Activated naive CD8-positive, alpha-beta T cell treated with anti-CD3 and anti-CD28 coated beads, Interleukin-2, amount 50 U/mL, for 16 hours (primary cell): Measurements from ENCODE around the gene GRXCR2.
"Not testable (repeated sequence)": the region's sequence is repeated elsewhere in the genome, so short reads cannot be mapped to it uniquely, and the experiment has no call there.

Experiments
- DNase-seq: peaks from one replicate; pipeline ENCODE4 v3.0.0-alpha.2; 2020; ENCODE audit warnings: low read depth, low spot score

The GRXCR2 gene

DNA sequence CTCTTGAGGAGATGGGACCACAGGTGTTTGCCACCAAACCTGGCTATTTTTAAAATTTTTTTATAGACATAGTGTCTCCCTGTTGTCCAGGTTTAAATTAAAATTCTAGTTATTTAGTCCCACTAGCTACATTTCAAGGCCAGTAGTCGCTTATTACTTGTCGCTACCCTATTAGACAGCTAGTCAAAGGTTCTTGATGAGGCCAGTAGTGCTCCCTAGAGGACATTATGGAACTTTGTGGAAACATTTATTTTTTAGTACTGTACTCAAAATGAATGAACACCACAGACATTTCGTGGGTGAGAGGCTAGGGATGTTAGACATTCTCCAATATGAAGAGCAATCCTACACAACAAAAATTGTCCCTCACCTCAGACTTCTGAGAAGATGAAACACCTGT, 14.4 kb upstream of the GRXCR2 start:
- DNase-seq: no peak

DNA sequence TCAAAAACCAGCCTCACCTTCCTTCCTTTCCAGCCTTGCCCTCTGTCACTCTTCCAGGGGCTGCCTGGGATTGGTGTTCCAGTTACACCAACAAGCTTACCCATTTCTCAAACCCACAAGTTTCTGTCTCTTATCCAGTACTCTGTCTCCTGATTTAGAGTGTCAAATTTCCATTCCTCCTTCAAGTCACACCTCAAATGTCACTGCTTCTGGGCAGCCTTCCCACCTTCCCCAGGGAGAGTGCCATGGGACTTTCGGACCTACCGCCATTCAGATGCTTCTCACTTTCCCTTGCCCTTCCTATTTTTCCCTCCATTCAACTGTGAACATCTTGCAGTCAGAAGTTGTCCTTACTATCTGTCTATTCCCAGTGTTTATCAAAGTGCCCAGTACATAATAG, 2.0 kb upstream of the GRXCR2 start:
- no peak for DNase-seq

DNA sequence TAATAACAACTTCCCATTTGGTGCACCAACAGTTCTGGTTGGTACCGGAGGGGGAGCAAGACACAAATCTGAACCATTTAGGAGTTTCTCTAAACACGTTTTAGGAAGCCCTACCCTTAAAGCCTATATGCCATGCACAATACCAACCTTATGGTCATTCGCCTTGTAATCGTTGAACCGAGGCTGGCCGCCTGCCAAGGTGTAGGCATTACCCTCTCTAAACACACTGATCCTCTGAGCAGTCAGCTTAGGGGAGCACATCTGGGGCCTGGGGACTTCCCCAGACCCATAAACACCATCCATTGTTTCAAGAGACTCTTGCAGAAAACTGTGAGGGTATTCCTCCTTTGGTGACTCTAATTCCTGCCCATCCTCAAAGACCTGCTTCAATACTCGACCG, 328 bp downstream of the GRXCR2 start:
- no peak for DNase-seq

DNA sequence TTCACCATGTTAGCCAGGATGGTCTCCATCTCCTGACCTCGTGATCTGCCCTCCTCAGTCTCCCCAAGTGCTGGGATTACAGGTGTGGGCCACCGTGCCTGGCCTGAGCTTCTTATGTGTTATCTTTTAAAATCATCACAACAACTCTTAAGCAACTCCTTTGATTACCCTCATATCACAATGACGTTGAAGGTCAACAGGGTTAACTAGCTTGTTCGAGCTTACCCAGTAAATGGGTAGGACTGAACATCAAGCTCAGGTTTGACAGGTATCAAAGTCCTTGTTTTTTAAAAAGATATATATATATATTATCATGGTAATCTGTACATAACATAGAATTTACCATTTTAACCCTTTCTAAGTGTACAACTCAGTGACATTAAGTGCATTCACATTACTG, 3.1 kb downstream of the GRXCR2 start:
- no peak for DNase-seq

DNA sequence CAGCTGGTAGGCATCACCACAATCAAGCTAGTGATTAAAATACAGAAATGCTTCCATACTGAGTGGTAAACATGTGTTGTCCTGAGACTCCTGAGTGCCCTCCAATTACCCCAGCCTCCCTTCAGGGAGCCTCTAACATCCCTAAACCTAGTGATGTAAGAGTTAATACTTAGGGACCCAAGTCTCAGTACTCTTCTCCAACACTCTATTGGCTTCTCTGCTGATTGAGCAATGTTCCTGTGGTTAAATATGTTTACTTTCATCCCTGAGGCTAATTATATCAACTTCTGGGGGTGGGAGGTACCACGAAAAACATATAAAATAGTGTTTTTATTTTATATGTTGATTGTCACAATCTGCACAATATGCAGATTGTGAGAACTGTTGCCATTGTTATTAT, 5.0 kb downstream of the GRXCR2 start:
- no peak for DNase-seq

DNA sequence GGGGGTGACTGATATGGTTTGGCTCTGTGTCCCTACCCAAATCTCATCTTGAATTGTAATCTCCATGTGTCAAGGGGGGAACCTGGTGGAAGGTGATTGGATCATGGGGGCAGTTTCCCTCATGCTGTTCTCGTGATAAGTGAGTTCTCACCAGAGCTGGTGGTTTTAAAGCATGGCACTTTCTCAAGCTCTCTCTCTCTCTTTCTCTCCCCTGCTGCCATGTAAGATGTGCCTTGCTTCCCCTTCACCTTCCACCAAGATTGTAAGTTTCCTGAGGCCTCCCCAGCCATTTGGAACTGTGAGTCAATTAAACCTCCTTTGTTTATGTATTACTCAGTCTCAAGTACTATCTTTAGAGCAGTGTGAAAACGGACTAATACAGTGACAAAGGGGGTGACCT, 8.4 kb downstream of the GRXCR2 start:
- DNase-seq: not testable (repeated sequence)

DNA sequence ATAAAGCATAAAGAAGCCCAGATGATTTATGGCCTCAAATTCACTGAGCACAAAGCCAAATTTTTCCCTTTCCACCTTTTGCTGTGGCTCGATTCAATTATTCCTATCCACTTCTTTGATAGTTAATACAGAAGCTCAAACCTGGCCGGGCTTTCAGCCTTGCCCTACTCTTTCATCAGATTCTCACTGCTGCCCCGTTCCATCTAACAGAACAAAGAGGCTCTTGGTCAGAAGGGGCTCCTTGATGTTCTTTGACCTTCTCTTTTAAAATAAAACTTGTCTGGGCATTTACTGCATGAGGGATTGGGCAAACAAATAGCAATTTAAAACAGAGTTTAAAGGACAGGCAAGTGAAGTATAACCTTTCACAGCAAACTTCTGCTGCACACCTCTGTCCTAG, 9.8 kb downstream of the GRXCR2 start:
- DNase-seq: no peak

DNA sequence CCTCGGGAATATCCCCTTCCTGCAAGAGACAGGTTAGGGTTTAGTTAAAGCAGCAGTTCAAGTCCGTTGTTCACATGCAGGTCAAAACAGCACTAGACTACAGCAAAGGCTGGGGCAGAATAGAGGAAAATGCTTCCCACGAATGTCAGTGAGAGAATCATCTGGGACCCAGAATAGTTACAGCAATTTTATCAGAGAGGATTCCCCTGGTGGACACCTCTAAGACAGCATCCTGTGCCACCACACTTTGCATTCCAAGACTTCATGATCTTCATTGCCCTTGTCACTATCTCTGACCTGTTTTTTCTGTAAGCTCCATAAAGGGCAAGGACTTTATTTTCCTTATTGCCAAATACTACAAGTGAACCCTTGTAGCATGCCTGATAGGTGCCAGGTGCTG, 12.9 kb downstream of the GRXCR2 start:
- no peak for DNase-seq

DNA sequence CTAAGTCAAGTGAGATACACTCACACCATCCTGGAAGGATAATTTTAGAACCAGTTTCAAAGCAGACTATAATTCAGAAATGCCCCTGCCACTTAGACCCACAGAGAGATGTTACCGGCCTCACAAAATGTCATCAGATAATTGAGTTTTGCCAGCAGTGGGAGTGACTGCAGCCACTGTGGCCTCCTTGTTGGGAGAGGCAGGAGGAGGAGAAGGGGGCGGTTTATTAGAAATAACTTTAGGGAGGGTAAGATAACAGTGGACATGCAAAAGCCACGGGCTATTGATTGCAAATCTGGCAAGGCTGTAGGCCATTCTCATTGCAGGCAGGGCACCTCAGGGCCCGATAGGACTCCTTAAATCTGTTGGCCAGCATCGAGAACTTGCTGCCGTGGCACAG, 13.4 kb downstream of the GRXCR2 start:
- DNase-seq: no peak

DNA sequence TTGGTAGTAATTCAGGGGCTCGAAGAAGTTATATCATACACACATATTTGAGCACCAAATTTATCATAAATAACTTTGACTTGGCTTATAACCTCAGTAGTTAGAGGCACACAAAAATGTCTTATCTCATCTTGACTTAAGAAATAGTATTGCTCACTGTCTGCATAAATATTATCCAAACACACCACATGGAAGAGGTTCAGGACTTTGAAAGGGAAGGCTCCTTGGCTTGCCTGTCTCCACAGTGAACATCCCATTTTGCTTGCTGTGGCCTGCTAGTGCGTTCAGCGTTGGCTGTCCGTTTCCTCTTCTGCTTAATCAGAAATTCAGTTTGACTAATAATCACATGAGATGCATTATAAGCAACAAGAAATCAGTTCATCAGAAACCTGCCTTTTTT, 13.9 kb downstream of the GRXCR2 start:
- DNase-seq: no peak

DNA sequence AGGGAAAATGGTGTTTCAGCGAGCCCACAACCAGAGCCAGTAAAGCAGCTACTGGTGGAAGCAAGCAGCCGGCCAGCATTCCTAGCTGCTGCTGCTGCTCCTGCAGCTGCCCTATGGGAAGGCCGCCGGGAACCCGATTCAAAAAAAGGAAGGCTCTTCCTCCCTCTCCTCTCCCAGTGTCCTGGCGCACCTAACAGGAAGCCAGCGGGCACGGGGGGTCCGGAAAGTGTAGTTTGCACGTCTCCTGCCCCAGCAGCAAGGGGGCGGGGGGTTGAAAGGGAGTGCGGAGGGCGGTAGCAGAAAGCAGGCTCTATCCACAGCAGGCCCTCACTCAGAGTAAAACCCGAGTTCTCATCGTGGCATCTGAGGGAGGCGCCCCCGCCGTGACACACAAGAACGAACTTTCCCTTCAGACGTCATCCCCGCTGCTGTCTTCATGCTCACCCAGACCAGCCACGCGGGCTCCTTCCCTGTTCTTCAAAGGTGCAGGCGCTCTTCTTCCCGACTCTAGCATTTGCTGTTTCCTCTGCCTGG, 16.5 kb downstream of the GRXCR2 start:
- DNase-seq: no peak

DNA sequence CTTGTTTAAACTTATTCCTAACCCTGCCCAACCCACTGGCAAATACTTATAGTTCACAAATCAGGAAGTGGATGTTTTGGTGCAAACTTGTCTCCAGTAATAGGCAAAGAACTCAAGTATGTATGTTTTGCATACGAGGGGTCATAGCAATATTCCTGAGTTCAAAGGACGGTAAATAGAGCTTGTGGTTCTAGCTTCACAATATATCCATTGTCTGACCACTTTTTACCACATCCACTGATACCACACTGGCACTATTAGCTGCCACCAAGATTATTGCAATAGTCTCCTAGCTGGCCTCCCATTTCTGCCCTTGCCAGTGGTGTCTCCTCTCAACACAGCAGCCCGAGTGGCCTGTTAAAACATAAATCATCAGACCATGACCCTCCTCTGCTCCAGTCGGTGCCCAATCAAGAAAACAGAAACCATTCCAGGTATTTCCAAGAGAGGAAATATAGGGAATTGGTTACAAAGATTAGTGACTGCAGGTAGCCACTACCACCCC, 17.0 kb downstream of the GRXCR2 start:
- no peak for DNase-seq

DNA sequence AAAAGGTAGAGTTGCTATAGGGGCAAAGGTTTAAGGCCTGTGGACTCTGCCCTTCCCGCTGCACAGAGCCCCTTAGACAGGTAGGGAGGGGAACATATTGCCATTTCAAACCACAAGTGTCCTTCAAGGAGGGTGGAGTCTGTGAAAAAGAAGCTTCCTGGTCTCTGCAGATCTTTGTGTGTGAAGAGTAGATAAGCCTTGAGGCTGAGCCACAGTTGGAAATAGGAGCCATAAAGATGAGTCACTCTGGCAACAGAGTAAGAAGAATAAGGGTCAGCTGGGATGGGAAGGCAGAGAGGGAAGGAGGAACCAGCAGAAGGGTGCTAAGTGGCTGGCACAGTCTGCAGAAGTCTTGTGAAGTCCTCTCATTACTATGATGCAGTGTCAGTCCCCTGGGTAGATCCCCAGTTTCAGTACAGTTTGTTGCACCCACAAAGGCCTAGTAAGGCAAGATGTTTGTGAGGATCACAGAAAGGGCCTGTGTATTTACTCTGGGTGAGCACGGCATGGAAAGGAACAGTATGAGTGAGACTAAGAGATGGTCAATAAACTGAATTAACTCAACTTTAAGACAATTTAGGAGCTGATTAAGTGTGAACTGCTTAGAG, 18.1 kb downstream of the GRXCR2 start:
- DNase-seq: no peak

DNA sequence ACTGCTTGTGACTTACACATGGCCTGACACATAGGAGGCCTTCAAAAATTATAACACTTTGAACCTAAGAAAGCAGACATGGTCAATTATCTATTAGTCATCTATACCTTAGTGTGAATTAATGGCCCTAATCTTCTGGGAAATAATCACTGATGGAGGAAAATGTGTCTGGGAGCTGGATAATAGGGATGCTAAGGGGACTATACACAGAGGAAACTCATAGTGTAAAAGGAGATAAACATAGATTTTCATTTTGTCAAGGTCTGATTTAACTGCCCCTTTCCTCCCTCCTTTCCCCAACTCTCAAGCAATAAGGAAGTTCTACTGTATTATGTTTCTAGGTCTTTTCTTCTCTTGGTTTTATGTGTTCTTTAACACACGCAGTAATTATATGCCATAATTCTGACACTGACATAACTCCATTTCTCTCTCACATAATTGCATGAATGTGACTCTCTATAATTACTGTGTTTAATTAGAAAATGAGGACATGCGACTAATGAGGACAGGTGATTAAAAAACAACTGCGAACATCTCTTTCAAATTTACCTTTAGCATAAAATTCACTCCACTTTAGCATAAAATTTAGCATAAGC, 18.9 kb downstream of the GRXCR2 start:
- no peak for DNase-seq

DNA sequence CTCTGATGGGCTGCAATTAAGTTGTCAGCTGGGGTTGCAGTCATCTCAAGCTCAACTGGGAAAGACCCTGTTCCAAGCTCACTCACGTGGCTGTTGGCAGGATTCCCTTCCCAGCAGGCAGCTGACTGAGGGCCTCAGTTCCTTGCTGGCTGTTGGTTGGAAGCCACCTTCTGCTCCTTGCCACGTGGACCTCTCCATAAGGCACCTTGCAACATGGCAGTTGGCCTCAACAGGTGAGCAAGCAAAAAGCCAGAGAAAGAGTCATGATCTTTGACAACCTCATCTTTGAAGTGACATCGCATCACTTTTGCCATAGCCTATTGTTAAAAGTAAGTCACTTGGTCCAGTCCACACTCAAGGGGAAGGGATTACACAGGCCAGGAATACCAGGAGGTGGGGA, 19.8 kb downstream of the GRXCR2 start:
- no peak for DNase-seq

DNA sequence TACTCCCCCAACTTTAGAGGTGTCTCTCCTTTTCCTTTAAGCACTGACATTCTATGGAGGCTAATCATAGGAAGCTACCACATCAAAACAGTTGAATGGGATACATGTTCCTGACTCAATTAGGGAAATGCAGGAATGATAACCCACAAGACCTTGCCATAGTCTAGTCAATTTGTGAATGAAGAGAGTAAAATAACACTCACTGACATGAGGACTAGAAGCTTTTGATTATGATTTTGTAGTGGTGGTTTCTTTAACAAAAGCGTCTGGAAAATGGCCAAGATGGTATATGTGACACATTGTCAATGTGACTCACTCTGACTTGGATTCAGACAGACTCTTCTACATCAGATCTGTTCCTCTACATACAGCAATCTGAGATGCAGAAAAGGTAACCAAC, 24.0 kb downstream of the GRXCR2 start:
- no peak for DNase-seq

DNA sequence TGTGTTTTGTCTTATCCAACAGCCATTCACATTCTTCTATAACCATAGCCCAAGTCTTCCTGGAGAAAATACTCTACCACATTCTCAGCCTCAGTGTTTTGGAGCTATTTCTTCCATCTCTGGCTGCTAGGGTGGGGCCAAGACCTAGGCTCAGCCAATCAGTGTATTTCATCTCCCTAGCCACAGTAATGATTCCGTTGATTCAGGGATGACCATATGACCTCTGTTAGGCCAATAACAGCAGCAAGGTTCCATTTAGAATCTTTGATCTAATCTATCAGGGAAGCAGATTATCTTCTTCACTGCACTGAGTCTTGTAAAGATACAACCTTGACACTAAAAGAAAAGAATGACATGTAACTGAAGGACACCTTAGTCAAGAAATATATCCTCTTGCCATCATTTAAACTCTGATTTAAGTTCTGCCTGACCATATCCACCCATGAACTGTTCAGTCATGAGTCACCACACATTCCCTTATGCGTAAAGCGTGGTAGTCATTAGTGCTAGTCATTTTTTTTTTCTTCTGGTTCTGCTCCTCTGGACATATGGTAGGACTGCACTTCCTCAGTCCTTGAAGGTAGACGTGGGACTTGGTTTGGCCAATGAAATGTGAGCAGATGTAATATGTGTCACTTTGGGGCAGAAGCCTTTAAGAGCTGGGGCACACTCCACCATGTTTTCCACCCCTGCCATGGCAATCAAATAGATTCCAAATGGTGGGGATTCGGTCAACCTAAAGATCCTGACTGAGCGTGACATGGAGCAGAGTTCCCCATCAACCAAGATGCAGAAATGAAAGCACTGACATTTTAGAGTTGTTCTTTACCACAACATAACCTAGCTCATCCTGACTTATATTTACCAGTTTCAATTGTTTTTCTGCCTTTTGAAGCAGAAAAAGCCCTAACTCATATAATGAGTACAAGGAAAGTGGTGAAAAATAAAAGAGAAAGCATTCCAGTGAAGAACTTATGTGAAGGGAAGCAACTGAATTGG, 25.0 kb downstream of the GRXCR2 start:
- DNase-seq: no peak

DNA sequence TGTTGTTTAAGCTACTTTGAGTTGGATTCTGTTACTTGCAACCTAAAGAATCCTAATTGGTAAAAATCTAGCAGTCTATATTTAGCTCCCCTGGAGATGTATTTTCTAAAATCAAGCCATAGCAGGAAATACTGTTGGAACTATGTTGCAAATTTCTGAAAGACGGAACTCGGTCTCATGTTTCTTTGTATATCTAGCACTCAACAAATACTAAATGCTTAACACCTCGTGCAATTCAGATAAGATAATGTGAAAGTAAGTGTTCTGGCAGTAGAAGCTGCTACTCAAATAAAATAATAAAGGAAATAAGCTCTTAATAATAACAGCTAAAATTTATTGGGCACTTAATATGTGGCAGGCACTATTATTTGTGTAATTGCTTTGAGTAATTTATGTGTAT, 26.7 kb downstream of the GRXCR2 start:
- no peak for DNase-seq

DNA sequence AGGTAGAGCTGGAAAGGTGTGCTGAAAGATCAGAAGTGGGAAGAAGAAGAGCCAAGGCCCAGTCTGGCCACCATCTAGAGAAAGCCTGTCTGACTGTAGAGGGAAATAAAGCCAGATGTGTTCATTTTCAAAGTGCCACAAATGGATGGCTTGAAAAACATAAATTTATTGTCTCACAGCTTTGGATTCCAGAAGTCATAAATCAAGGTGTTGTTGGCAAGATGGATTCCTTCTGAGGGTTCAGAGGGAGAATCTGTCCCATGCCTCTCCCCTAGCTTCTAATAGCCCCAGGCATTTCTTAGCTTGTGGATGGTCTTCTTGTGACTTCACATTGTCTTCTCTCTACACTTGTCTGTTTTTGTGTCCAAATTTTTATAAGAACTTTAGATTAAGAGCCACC, 31.5 kb downstream of the GRXCR2 start:
- DNase-seq: no peak

DNA sequence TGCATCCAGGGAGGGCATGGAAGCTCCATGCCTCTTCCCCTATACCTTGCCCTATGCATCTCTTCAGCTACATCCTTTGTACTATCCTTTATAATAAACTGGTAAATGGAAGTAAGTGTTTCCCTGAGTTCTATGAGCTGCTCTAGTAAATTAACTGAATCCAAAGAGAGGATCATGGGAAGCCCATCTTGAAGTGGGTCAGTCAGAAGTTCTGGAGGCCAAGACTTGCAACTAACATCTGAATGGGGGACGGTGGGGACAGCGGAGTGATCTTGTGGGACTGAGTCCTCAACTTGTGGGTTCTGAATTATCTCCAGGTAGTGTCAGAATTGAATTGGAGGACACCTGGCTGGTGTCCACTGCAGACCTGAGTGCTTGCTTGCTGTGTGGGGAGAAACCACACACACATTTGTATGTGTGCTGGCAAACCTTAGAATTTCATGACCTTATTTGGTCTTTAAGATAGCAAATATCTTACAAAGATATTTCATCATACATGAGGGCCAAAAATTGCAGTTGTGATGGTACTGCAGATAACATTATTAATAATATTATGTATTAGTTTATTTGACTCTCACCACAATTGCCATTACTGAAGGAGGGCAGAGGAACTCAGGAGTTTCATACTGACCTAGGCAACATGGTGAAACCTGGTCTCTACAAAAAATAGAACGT, 32.2 kb downstream of the GRXCR2 start:
- no peak for DNase-seq

DNA sequence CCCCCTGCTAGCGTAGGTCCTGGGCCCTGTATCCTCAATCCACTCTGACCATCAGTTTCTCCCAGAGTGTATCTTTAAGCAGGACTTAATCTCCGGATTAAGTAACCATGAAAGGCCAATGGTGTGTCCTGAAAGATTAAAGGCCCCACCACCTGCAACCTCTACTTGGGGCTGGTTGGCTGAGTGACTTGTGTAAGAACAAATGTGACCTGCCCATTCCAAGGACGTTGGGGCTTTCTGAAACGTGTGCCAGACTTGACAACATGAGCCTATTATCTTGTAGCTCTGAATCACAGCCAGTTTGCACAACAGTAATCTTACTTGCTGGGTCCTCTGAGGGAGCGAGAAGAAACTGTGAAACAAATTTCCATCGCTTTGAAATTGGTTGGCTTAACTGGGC, 34.5 kb downstream of the GRXCR2 start:
- DNase-seq: no peak

DNA sequence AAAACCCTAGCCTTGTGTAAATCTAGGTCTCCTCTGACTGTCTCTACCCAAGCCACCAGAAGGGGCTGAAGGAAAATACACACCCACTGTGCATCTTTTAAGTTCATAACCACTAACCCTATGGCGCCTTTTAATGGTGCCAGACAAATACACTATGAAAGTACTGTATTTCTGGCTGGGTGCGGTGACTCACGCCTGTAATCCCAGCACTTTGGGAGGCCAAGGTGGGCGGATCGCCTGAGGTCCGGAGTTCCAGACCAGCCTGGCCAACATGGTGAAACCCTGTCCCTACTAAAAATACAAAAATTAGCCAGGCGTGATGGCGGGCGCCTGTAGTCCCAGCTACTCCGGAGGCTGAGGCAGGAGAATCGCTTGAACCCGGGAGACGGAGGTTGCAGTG, 36.6 kb downstream of the GRXCR2 start:
- DNase-seq: not testable (repeated sequence)
